Neutrophil (primary cell): ENCODE results near the gene MTOR.
"Not testable (repeated sequence)": the region's sequence is repeated elsewhere in the genome, so short reads cannot be mapped to it uniquely, and the experiment has no call there.

Experiments
- H3K27ac ChIP-seq: fragments of 200-600 bp; sonication (generic); 2 replicates; pipeline ENCODE4 v1.5.1; 2016; ENCODE audit warnings: mild to moderate bottlenecking, moderate library complexity
- H3K27me3 ChIP-seq: fragments of 200-600 bp; sonication (generic); 2 replicates; pipeline ENCODE4 v1.6.0; 2016; ENCODE audit warnings: mild to moderate bottlenecking
- H3K36me3 ChIP-seq: fragments of 200-600 bp; sonication (generic); 2 replicates; pipeline ENCODE4 v1.5.1; 2017
- H3K4me1 ChIP-seq, 2 experiments: fragments of 200-600 bp in 1 of 2; sonication (generic) in 1 of 2; 1 replicate in 1 of 2; 2 replicates in 1 of 2; pipeline versions ENCODE4 v1.5.1 to v1.6.1; 2013 to 2016; ENCODE audit warnings: low read depth in 1 of 2, low read length in 1 of 2, mild to moderate bottlenecking in 1 of 2, moderate library complexity in 1 of 2; ENCODE audit not compliant: control insufficient read depth in 1 of 2, insufficient read depth in 1 of 2
- H3K4me3 ChIP-seq, 2 experiments: fragments of 200-600 bp in 1 of 2; sonication (generic) in 1 of 2; 1 replicate in 1 of 2; 2 replicates in 1 of 2; pipeline ENCODE4 v1.5.1; 2013 to 2016; ENCODE audit warnings: low read depth in 1 of 2, low read length in 1 of 2, mild to moderate bottlenecking in 1 of 2, moderate library complexity in 1 of 2
- H3K9me3 ChIP-seq: fragments of 200-600 bp; sonication (generic); 2 replicates; pipeline ENCODE4 v1.5.1; 2016
- TF ChIP-seq, protein P1 (sequence below): fragments of 200-600 bp; sonication (generic); IDR thresholded peaks from 2 replicates; pipeline ENCODE4 v1.5.1; 2016; ENCODE audit warnings: antibody characterized with exemption

MTOR gene

DNA sequence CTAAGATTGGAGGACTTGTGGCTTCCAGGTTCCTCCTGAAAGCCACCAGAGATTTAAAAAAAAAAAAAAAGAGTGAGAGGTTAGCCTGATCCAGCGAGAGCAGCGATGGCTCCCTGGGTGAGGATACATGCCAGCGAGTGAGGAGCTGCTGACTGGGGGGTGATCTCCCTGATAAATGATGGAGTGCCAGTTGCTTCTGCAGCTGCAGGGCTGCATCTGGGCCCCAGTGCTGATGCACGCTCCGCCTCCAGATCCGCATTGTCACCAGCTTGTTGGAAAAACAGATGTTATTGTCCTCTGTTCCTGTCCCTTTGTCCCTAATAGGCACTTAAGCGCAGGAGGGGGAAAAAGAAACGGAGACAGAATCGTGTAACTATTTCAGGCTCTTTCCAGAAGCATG, 39.2 kb upstream of the MTOR start:
- Histone ChIP-seq H3K27me3 (no peaks in the 10 kb centered on the region), H3K4me1 (no peaks in the 10 kb centered on the region), H3K4me3 (no peak overlapping the region), H3K27ac (no peak overlapping the region), H3K9me3 (no peaks in the 10 kb centered on the region), H3K36me3 (no peaks in the 10 kb centered on the region)
- TF ChIP-seq, protein P1, sequence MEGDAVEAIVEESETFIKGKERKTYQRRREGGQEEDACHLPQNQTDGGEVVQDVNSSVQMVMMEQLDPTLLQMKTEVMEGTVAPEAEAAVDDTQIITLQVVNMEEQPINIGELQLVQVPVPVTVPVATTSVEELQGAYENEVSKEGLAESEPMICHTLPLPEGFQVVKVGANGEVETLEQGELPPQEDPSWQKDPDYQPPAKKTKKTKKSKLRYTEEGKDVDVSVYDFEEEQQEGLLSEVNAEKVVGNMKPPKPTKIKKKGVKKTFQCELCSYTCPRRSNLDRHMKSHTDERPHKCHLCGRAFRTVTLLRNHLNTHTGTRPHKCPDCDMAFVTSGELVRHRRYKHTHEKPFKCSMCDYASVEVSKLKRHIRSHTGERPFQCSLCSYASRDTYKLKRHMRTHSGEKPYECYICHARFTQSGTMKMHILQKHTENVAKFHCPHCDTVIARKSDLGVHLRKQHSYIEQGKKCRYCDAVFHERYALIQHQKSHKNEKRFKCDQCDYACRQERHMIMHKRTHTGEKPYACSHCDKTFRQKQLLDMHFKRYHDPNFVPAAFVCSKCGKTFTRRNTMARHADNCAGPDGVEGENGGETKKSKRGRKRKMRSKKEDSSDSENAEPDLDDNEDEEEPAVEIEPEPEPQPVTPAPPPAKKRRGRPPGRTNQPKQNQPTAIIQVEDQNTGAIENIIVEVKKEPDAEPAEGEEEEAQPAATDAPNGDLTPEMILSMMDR, result no peak

DNA sequence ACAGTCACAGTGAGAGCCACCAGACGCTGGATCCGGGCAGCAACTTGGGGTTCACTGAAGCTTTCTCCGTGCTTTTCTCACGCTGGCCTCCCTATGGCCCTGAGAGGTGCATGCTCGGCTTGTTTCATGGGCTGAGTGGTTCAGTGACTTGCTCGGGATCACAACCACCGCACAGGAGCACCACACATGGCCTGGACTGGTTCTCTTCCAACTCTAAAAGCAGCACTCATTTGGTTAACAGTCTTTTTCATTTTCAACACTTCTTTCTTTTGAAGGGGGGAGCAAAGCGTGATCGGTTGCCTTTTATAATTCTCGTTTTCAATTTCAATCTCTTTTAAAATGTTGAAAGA, 36.8 kb upstream of the MTOR start:
- TF ChIP-seq, protein P1, result no peak
- Histone ChIP-seq H3K36me3 (peaks cover 17% of the 10 kb centered on the region), H3K27ac (no peak overlapping the region), H3K9me3 (no peaks in the 10 kb centered on the region), H3K27me3 (no peaks in the 10 kb centered on the region), H3K4me3 (no peak overlapping the region), H3K4me1 (no peaks in the 10 kb centered on the region)

DNA sequence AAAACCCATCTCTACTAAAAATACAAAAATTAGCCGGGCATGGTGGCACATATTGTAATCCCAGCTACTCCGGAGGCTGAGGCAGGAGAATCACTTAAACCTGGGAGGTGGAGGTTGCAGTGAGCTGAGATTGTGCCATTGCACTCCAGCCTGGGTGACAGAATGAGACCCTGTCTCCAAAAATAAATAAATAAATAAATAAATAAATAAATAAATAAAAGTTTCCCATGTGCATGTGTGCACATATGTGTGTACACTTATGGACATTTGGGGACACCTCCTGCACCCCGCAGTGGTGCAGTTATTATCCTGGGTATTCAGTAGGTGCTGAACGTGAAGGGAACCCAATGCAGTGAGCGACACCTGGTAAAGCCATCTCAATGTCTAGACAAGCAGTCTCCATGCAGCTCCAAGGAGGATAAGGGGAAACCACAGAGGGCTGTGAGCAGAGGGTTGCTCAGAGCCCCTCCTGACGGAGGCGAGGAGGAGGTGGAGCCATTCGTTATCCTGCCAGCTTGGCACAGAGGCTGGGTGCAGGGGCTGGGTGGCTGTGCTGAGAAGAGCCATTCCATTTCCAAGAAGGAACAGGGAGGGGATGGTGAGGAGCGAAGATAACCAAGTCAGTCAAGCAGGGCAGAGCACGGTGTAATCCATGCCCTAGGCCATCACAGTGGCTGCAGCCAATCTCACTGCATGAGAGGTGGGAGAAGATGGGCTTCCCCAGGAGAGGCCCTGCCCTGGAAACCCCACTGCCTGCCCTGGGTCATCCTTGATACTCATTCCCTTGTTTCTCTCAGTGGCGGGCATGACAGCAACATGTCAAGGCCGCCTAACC, 36.3 kb upstream of the MTOR start:
- TF ChIP-seq, protein P1, result no peak
- Histone ChIP-seq H3K27me3 (no peaks in the 10 kb centered on the region), H3K9me3 (no peaks in the 10 kb centered on the region), H3K4me1 (no peaks in the 10 kb centered on the region), H3K27ac (no peak overlapping the region), H3K4me3 (no peak overlapping the region), H3K36me3 (peaks cover 17% of the 10 kb centered on the region)

DNA sequence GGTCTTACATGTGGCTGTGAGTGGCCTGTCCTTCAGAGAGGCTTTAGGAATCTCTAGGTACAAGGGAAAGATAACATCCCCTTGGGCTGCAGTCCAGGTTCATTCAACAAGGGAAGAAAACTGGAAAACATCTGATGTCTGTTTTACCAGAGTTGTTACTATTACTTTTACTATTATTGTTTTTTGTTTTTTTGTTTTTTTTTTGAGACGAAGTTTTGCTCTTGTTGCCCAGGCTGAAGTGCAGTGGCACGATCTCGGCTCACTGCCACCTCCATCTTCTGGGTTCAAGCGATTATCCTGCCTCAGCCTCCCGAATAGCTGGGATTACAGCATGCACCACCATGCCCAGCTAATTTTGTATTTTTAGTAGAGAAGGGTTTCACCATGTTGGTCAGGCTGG, 35.4 kb upstream of the MTOR start:
- peaks cover 17% of the 10 kb centered on the region for H3K36me3 ChIP-seq
- H3K27ac ChIP-seq, H3K27me3 ChIP-seq, H3K4me3 ChIP-seq, H3K4me1 ChIP-seq, H3K9me3 ChIP-seq: not testable (repeated sequence)

DNA sequence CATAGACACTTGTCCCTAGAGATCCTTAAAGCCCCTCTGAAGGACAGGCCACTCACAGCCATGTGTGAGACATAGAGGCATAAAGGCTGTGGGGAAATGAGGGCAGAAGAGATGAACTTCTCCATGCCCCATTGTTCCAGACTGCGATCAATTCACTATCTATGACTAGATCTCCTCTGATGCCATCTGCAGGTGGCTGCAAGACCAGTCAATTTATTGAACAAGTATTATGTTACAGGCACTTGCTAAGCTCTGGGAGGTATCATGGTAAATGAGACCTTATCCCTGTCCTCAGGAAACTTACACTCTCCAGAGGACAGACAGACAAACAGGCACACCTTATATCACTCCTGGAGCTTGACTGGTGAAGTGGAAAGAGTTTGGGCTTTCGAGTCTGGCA, 33.6 kb upstream of the MTOR start:
- no peaks in the 10 kb centered on the region for H3K27me3 ChIP-seq
- no peaks in the 10 kb centered on the region for H3K9me3 ChIP-seq
- peaks cover 18% of the 10 kb centered on the region for H3K36me3 ChIP-seq
- TF ChIP-seq, protein P1, result no peak
- no peak overlapping the region for H3K4me3 ChIP-seq
- H3K27ac ChIP-seq, result no peak overlapping the region
- no peaks in the 10 kb centered on the region for H3K4me1 ChIP-seq

DNA sequence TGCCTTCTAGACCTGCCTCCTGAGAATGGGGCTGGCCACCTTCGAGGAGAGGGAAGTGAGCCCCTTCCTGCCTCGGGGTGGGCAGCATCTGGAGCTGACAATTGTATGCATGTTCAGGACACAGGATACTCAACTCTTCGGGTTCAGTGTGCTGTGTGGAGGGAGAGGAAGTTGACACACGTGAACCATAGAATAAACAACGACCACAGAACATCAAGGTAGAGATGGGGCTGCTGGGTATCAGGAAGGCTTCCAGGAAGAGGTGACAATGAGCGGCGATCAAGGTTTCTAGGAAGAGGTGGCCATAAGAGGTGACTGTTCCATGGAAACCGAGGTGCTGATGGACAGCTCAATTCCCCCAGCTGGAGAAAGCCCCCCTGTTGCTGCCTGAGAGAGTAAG, 32.6 kb upstream of the MTOR start:
- no peaks in the 10 kb centered on the region for H3K9me3 ChIP-seq
- no peaks in the 10 kb centered on the region for H3K27me3 ChIP-seq
- TF ChIP-seq, protein P1, result no peak
- no peak overlapping the region for H3K27ac ChIP-seq
- H3K4me1 ChIP-seq, result no peaks in the 10 kb centered on the region
- no peak overlapping the region for H3K4me3 ChIP-seq
- peaks cover 28% of the 10 kb centered on the region for H3K36me3 ChIP-seq
